ENCODE results near the gene SCART1.
"Not testable (repeated sequence)": the region's sequence is repeated elsewhere in the genome, so short reads cannot be mapped to it uniquely, and the experiment has no call there.

The SCART1 gene

GRCh38 chr10:133499176-133499575 lies 45.4 kb downstream of the SCART1 start:
- not testable (repeated sequence) for H3K4me1 Mint-ChIP-seq; ATAC-seq (replicated peaks; ENCODE audit: extremely low read depth, poor library complexity, severe bottlenecking)

GRCh38 chr10:133500897-133501296 lies 47.2 kb downstream of the SCART1 start:
- not testable (repeated sequence) for H3K27ac Mint-ChIP-seq (ENCODE audit: low read depth); H3K9me3 Mint-ChIP-seq; H3K4me3 Mint-ChIP-seq; H3K36me3 Mint-ChIP-seq (ENCODE audit: insufficient read depth); DNase-seq (ENCODE audit: low spot score in 2 of 2); H3K27me3 Mint-ChIP-seq; H3K4me1 Mint-ChIP-seq; ATAC-seq (replicated peaks; ENCODE audit: extremely low read depth, poor library complexity, severe bottlenecking)

More at GRCh38 chr10:133499176-133499575, 45.4 kb downstream of the SCART1 start:
- not testable (repeated sequence) for H3K4me3 Mint-ChIP-seq; H3K36me3 Mint-ChIP-seq (ENCODE audit: insufficient read depth); H3K9me3 Mint-ChIP-seq; DNase-seq (ENCODE audit: low spot score in 2 of 2); H3K27me3 Mint-ChIP-seq; H3K27ac Mint-ChIP-seq (ENCODE audit: low read depth)

GRCh38 chr10:133509700-133510099 lies 56.0 kb downstream of the SCART1 start:
- ATAC-seq (replicated peaks; ENCODE audit: extremely low read depth, poor library complexity, severe bottlenecking) (no peak), DNase-seq (ENCODE audit: low spot score in 2 of 2) (no peak)
- no peak overlapping the region for H3K27ac Mint-ChIP-seq (ENCODE audit: low read depth)
- H3K9me3 Mint-ChIP-seq, result peaks cover 10% of the 10 kb centered on the region
- no peaks in the 10 kb centered on the region for H3K4me1 Mint-ChIP-seq
- no peak overlapping the region for H3K4me3 Mint-ChIP-seq
- H3K27me3 Mint-ChIP-seq, result peaks cover 50% of the 10 kb centered on the region
- peaks cover 2% of the 10 kb centered on the region for H3K36me3 Mint-ChIP-seq (ENCODE audit: insufficient read depth)

DNA sequence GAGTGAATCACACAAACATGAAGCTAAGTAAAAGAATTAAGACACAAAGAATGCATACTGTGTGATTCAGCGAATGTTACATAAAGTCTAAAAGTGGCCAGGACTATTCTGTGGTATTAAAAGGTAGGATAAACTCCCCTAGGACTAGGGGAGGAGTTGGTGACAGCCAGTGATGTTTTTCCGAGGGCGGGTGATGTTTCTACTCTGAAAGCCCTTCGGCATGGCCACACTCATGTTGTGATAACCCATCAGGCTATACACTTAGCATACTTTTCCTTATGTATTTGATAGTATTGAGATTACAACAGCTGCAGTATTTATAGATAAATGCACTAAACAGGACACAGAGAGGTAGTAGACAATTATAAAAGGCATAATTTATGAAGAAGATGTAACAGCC lies 57.7 kb downstream of the SCART1 start:
- H3K27me3 Mint-ChIP-seq, result peaks cover 52% of the 10 kb centered on the region
- no peak for ATAC-seq (replicated peaks; ENCODE audit: extremely low read depth, poor library complexity, severe bottlenecking)
- no peak for DNase-seq (ENCODE audit: low spot score in 2 of 2)
- no peak overlapping the region for H3K4me3 Mint-ChIP-seq
- H3K36me3 Mint-ChIP-seq (ENCODE audit: insufficient read depth), result peaks cover 2% of the 10 kb centered on the region
- H3K4me1 Mint-ChIP-seq, result no peaks in the 10 kb centered on the region
- no peak overlapping the region for H3K27ac Mint-ChIP-seq (ENCODE audit: low read depth)
- H3K9me3 Mint-ChIP-seq, result peaks cover 10% of the 10 kb centered on the region

DNA sequence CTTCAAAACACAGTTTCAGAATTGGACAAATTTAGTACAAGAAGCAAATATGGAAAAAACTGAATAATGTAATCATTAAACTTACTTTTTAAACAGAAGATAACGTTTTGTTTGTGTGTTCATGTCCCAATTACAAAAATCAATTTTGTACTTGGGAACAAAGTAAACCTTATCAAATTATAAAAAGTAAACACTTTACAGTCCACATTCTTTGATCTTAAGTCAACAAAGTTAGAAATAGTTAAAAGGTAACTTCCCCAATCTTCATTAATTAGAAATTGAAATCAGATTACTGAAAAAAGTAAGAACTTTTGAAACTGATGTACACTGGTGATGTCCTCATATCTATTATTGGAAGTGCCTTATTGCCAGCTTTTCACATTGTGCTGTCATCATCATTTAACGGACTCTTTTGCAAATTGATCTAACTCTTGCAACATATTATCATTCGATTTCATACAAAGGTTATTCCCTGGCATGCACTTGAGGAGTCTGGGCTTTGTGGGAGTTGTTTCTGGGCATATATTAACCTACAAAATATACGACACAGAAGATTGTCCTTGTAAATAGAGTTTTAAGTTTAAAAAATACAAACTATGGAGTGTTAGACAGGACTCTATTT lies 58.3 kb downstream of the SCART1 start:
- H3K27me3 Mint-ChIP-seq, result peaks cover 58% of the 10 kb centered on the region
- H3K27ac Mint-ChIP-seq (ENCODE audit: low read depth), result no peak overlapping the region
- no peaks in the 10 kb centered on the region for H3K36me3 Mint-ChIP-seq (ENCODE audit: insufficient read depth)
- H3K9me3 Mint-ChIP-seq, result peaks cover 10% of the 10 kb centered on the region
- ATAC-seq (replicated peaks; ENCODE audit: extremely low read depth, poor library complexity, severe bottlenecking), result no peak
- DNase-seq (ENCODE audit: low spot score in 2 of 2), result no peak
- H3K4me3 Mint-ChIP-seq, result no peak overlapping the region
- H3K4me1 Mint-ChIP-seq, result no peaks in the 10 kb centered on the region

GRCh38 chr10:133515471-133515870 lies 61.7 kb downstream of the SCART1 start:
- no peaks in the 10 kb centered on the region for H3K36me3 Mint-ChIP-seq (ENCODE audit: insufficient read depth)
- H3K4me3 Mint-ChIP-seq, result no peak overlapping the region
- DNase-seq (ENCODE audit: low spot score in 2 of 2) (no peak), ATAC-seq (replicated peaks; ENCODE audit: extremely low read depth, poor library complexity, severe bottlenecking) (no peak)
- H3K4me1 Mint-ChIP-seq, result no peaks in the 10 kb centered on the region
- H3K27ac Mint-ChIP-seq (ENCODE audit: low read depth), result no peak overlapping the region
- peaks cover 35% of the 10 kb centered on the region for H3K27me3 Mint-ChIP-seq
- H3K9me3 Mint-ChIP-seq, result no peaks in the 10 kb centered on the region

- DNase-seq (ENCODE audit: low spot score in 2 of 2) (no peak), ATAC-seq (replicated peaks; ENCODE audit: extremely low read depth, poor library complexity, severe bottlenecking) (no peak)
- Mint-ChIP-seq H3K36me3 (ENCODE audit: insufficient read depth) (no peaks in the 10 kb centered on the region), H3K4me1 (no peaks in the 10 kb centered on the region), H3K9me3 (no peaks in the 10 kb centered on the region), H3K27me3 (peaks cover 29% of the 10 kb centered on the region), H3K4me3 (no peak overlapping the region), H3K27ac (ENCODE audit: low read depth) (no peak overlapping the region)
These were observed 62.3 kb downstream of the SCART1 start for GRCh38 chr10:133516057-133516456.

DNA sequence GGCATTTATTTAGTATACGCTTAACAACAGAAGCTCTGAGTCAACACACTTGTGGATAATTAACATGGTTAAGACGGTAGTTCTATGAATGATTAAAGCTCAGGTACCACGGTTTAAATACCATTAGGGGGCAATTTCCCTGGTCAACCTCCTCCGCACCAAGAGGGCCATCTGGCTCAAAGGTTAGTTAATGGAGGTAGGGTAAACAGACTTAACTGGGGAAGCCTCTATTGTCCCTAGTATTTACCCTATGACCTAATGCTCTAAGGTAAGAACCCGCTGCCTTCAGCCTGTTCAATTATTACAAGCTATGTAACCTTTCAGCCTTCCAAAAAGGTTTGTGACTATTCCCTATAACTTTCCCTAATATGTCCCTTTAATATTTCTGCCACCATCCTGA lies 64.8 kb downstream of the SCART1 start:
- not testable (repeated sequence) for H3K27ac Mint-ChIP-seq (ENCODE audit: low read depth); H3K9me3 Mint-ChIP-seq; H3K4me3 Mint-ChIP-seq; ATAC-seq (replicated peaks; ENCODE audit: extremely low read depth, poor library complexity, severe bottlenecking); H3K36me3 Mint-ChIP-seq (ENCODE audit: insufficient read depth); DNase-seq (ENCODE audit: low spot score in 2 of 2); H3K4me1 Mint-ChIP-seq
- peaks cover 20% of the 10 kb centered on the region for H3K27me3 Mint-ChIP-seq
